CD4-positive, alpha-beta T cell treated with Interleukin-1 beta for 1 hour (primary cell): ENCODE results near the gene PIP4P1.

Source experiments
- DNase-seq, 2 donors: peaks; one replicate each; pipeline ENCODE4 v3.0.0-alpha.2; 2020 to 2022

Gene PIP4P1

DNA sequence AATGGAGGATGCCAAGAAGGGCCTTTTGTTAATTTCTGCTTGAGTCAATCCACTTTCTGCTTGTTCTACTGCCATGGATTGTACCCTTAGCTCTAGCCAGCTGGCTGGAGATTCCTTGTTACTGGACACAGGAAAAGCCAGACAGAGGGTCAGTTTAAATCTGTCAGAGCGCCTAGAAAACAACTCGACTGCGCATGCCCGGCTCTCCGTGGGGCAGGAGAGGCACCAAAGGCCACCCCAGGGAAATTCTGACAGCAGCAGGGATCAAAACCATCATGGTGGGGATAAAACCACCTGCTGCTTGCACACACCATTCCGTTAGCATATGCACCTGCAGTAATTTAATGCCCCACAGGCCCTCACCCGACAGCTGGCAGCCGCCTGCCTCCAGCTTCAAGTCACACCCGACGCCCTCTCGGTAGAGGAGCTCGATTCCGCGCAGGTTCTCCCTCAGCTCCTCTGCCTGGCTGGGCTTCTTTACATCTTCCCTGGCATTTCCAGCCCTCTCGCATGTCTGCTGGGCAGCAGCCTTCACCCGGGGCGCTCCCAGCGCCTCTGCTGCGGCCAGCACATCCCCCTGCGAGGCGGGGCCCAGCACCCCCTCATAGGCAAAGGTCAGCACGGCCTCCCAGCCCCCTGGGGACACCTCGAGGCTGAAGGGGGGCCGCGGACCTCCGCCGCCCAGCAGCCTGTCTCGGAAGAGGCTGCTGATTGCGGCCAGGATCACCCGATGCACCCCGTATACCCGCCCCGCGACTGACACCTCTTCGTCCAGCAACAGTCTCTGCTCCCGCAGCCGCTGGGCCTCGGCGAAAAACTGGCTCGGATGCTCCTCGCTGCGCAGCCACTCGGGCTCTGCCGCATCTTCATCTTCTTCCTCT lies 26.3 kb downstream of the PIP4P1 start:
- DNase-seq = no peak

DNA sequence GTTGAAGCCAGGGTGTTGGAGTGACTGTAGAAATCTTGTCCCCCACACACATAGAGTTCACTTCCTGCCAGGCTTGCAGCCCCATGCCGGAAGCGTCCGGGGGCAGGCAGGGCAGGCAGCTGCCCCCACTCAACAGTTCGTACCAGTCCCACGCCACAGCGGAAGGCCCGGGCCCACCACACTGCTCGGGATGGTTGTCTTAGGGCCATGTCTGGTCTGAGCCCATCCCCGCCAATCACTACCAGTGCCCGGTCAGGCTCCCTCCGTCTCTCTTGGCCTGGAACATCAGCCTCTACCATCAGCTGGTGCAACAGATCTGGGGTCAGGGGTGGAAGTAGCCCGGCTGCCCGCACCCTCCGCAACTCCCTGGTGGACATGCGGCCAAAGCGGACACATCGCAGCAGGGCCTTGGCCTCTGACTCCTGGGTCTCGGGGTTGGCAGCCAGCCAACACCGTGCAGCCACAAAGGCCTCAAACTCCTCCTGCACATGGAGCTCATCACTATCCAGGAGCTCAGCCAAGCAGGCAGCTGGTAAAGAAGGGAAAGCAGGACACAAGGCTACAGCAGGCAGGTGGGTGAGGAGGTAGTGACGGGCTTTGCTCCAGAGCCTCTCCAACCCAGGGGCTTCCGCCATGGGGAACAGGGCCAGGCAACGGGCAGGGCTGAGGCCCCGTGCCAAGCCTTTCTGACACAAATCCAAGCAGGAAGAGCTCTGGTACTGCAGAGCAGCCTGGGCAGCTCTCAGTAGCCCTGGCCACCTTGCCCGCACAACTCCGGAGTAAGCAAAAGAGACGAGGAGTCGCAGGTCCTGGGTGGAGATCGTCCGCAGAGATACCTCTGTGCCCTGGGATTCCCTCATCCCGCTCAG lies 31.2 kb downstream of the PIP4P1 start:
- no peak for DNase-seq

DNA sequence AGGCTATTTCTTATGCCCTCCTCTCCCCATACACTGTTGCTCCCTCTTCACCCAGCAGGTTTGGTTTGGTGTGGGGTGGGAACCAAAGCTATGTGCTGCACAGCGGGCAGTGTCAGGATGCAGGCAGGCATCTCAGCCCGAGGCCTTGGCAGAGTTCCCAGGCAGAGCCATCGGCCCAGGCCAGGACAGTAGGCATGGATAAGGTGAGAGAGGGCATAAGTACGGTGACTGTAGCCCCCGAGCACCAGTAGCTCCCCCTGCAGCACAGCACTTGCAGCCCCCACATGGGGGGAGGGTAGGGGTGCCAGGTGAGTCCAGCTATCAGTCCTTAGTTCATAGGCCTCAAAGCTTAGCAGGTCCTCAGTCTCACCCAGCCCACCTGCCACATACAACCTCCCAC lies 32.4 kb downstream of the PIP4P1 start:
- DNase-seq = no peak

DNA sequence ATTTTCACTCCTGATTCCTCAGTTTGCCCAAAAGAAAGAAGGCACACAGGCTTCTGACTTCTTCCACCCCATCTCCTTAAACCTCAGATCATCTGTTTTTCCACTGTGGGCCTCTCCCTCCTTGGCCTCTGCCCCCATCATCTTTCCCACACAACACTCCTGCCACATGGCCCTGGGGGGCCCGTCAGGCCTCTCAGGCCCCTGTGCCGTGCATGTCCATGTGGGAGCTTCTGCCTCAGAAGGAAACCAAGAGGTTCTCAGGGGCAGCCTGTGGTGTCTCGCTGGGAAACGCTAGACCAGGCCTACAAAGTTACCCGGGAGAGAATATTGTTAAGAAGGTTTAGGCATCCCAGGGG lies 33.2 kb downstream of the PIP4P1 start:
- no peak for DNase-seq

DNA sequence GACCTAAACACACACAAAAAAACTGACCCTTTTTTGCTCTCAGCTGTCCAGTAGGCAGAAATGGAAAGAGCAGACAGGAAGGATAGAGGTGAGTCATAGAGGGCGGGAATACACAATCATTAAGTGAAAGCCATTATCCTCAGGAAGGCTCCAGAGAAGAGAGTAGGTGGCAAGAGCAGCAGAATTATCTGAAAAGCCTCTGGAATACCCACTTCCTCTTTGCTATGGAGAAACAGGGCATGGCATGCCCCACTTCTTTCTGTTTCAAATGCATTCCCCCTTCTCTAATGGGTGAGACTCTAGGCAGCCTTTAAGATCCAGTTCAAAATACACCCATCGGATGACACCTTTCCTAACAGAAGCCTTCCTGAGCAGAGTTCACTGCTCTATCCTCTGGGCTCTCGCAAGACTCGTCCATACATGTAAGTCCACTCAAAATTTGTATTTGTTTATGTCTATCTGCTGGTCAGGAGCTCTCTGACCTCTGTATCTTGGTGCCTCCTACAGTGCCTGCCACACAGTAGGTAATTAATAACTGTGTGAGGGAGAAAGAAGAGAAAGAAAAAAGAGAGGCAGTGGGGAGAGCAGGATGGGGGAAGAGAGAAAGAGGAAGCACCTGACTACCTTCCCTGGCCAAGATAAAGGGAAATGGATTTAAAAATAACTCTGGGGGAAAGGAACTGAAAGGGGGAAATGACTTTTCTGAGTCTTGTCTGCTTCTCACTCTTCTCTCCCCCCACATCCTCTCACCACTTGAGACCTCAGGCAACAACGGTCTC lies 33.8 kb downstream of the PIP4P1 start:
- DNase-seq = no peak

DNA sequence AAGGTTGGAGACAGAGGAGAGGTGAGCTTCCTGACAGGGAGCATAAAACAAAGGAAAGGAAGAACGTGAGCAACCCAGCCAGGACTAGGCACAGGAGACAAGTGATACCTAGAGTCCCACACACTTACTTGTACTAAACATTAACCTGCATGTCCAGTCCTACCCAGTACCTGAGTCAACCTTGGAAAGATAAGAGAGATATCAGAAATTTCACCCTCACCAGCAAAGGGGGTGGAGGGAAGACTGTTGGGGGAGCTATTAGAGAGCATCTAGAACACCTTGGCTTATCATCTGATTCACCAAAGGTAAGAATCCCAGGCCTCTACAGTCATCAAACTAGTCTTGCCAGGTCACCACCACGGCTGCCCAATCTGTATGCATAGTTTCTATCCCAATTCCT lies 36.4 kb downstream of the PIP4P1 start:
- no peak for DNase-seq

DNA sequence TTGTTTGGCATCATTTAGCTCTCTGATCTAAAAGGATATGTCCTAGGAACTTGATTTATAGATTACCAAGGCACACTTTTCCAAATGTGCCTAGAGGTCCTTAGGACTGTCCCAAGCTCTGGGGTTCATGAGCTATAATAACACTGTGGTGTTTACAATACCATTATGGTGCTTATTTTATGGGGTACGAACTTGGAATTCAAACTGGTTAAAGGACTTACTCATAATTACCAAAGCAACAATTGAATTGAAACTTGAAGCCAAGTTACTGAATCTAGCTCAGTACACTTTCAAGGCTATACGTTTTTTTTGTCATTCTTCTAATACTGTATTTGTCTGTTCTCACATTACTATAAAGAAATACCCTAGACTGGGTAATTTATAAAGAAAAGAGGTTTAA lies 38.3 kb downstream of the PIP4P1 start:
- no peak for DNase-seq

DNA sequence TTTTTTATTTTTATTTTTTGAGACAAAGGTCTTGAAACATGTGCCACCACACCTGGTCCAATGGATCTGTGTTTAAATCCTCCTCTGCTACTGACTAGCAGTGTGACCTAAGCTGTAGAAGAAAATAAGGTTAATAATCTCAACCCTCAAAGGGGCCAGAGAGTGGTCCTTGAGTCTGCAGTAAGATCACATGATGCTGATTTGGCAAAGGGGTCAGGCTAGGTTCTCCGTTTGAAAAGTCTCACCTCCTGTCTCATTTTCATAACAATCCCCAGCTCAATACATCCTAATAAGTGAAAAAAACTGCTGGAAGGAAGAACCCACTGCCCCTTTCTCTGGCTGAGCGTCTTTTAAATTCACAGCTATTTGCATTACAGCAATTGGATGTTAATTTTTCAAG lies 40.0 kb downstream of the PIP4P1 start:
- DNase-seq = no peak

DNA sequence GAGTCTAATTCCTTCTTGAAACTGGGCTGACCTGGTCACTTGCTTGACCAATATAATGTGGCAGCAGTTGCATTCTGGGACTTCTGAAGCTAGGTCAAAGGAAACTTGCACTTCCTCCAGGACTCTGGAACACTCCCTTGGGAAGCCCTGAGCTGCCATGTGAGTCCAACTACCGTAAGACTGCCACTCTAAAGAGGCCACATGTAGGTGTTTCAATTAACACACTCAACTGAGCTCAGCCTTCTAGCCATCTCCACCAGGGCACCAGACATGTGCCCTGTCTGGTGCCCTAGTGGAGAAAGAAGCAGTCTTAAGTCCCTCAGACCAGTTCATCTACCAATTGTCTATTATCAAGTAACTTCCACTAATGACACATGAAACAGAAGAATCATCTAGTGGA lies 41.8 kb downstream of the PIP4P1 start:
- no peak for DNase-seq

DNA sequence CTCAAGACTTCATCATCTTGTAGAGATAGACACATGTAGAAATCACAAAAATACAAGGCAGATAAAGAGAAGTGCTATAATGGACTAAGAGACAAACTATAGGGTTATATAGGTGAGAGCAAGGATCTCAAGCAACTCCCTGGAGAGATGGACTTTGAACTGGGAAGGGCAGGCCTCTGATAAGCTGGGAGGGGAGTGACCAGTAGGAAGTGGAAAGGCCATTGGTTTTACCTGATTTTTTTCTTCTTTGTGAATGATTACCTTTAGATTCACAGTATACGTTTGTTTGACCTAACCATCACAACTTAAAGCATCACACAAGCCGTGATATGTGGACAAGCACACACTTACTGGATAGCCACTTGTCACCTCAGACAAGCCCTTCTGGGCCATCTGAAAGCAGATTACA lies 42.7 kb downstream of the PIP4P1 start:
- DNase-seq = no peak

DNA sequence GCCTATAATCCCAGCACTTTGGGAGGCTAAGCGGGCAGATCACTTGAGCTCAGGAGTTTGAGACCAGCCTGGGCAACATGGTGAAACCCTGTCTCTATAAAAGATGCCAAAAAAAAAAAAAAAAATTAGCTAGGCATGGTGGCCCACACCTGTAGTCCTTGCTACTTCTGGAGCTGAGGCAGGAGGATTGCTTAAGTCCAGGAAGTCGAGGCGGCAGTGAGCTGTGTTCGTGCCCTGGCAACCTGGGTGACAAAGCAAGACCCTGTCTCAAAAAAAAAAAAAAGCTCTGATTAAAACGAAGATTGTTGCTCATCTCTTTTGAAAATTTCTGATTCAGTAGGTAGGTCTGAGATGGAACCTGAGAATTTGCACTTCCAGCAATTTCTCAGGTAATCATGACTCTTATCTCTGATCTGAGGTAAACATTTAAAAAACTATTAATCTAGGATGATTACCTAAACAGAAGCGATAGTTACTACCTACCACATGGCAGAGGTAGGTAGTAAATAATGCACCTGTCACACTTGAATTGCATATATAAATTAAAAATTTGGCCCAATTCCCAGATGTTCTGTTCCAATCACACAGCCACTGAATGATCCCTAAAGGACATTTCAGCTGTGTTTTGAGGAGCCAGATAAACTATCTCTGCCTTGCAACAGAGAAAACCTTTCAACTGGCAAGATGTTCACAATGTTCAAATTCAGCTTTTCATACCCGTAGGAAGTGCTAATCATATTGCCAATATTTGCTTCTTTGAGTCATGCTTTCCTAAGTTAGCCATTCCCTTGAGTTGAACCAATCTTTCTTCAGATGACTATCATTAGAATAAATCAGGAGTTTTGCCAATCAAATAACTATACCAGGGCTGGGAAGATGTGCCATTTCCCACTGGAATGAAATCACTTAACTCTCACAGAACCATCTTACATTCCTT lies 43.7 kb downstream of the PIP4P1 start:
- DNase-seq = no peak

DNA sequence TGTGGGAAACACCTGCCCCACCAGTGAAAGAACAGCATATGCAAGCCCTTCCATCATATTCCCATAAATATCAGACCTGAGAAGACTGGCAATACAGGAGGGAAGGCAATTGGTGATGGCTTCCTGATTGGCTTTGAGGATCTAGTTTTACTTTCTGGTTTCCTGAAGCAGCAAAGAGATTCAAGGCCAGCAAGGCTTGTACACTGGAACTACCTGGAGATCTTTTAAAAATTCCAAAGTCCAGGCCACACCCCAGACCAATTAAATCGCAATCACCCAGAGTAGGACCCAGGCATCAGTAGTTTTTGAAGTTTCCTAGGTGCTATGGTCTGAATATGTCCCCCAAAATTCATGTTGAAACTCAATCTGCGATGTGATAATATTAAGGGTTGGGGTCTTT lies 45.0 kb downstream of the PIP4P1 start:
- DNase-seq = no peak

DNA sequence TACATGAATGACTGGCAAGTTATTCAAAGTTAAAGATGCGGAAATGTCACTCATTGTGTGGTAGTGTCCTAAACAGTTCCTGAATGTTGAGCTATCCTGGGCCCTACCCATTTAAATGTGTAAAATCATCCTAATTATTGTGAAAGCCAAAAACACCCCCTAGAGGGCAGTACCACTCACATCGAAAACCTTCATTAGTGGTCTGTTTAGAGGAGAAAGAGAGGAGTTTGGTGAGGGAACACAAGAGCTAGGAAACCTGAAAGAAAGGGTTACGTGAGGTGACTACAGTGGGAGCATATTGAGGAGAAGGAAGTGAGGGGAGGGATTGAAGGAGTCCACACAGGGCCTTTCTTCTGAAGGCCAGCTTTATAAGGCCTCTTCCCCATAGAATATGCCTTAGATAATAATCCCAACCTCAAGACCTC lies 45.4 kb downstream of the PIP4P1 start:
- DNase-seq = peak; percentile 46 to 71

DNA sequence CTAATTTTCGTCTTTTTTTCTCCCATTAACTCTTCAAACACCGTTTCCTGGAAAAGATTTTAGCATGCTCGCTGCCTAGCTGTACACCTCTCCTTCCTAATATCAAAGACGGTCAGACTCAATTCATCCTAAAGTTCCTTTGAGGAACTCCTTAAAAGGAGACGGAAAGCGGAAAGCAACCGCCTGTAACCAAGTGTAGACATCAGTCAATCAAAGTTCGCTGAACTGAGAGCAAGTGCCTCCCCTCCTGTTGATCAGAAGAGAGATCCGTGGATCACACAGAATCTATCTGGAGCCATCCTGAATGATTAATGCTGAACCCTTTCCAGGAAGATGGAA lies 47.5 kb downstream of the PIP4P1 start:
- DNase-seq = peak in 1 of 2 donors; percentile 39

DNA sequence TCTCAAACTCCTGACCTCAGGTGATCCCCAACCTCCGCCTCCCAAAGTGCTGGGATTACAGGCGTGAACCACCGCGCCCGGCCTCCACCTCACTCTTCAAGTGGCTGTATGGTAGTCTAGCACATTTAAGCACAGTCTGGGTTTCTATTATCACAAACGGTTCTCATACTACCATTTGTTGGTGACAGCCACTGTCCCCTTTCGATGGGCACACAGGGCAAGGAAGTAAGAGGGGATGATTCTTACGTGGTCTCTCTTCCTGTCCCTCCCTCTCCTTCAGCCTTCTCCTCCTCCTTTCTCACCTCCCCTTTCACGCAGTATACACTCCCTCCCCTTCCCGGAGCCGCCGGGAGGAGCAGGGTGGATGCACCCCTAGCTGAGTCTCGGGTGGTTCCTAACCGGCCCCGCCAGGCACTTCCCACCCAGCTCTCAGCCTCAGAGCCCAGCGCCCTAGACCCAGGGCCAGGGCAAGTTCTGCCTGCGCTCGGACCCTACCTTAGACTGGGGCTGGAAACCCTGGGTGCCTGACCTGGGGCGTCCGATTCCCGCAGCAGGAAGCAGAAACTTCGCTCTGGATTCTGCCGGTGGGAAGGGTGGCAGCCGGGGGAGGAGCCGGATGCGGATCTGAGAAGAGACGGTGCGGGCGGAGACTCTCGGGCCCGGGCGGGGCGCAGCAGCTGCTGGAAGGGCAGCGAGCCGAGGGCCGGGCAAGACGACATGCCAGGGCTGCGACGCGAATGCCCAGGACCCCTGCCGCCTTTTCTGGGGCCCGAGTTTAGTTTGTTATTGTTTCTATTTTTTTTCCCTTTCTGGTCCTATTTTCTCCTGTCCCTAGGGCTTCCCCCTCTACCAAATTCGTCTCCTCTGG lies 48.1 kb downstream of the PIP4P1 start, which contains the start of gene TEP1:
Gene TEP1 (minus strand): TSS at position 626 of the 868 bp plus-strand sequence. CDS start 5,062 bp downstream, outside the sequence.
- peak; percentile 67 to 69 for DNase-seq

DNA sequence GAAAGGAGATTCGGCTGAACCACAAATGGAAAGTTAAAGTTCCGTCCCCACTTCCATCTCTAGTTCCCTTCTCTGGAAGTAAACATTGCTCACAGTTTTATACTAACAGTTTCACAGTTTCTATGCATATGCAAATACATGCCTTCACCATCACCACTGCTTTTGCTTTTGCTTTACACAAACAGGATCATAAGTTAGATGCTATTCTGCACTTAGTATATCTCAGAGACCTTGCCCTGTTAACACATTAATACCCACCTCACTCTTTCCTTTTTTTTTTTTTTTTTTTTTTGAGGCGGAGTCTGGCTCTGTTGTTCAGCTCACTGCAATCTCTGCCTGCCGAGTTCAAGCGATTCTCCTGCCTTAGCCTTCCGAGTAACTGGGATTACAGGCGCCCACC lies 48.8 kb downstream of the PIP4P1 start:
- peak in 1 of 2 donors; percentile 41 for DNase-seq

DNA sequence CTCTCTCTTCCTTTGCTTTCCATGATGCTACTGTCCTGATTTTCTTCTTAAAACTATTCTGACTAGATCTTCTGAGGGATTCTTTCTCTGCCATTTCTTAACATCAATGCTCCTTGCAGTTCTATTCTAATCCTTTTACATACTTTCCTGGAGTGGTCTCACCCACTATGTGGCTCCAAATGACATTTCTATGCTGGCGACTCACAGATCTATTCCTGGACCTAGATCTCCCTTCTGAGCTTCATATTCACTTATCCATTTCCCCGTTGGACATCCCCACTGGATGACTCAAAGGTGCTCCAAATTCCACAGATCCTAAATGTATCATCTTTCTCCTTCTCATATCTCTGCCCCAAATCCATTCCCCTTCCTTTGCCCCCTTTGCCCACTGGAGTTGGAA lies 52.0 kb downstream of the PIP4P1 start:
- no peak for DNase-seq
